OCI-M2 (cell line): ENCODE results near the gene KLF13.

ENCODE experiments used
- DNase-seq: peaks from one replicate; lab custom pipeline; 2025; ENCODE audit not compliant: unreplicated experiment; lab: John Stamatoyannopoulos, UW

KLF13 gene

DNA sequence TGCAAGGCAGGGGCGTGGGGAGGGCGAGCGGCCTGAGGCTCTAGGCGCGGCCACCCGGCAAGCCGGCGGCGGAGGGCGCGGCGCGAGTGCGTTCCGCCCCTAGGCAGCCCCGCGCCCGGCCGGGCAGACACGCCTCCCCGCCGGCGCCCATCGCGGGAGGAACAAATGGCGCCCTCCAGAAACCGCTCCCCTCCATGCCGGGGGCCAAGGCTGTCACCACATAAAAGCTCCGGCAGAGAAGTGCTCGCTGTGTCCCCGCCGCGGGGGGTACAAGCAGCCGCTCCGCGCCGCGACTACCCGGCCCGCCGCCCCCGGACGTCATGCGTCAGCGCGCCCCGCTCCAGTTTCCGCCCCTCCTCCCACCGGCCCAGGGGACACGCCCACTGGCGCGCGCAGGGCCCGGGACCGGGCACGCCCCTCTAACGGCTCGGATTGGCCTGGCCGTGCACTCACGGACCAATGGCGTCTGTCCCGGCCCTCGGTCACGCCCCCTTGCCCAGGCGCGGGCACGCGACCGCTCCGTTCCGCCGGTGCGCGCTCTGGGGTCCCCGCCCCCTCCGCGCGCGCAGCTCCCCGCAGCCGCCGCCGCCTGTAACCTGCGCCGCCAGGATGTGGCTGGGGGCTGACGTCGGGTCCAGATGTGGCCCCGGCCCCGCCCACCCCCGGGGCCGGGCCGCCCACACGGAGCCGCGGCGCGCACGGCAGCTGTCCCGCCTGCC, at the start of gene KLF13:
KLF13 (plus strand) TSS at position 680 of the 719 bp plus-strand sequence. CDS start 378 bp downstream, outside the sequence.
- DNase-seq: no peak

DNA sequence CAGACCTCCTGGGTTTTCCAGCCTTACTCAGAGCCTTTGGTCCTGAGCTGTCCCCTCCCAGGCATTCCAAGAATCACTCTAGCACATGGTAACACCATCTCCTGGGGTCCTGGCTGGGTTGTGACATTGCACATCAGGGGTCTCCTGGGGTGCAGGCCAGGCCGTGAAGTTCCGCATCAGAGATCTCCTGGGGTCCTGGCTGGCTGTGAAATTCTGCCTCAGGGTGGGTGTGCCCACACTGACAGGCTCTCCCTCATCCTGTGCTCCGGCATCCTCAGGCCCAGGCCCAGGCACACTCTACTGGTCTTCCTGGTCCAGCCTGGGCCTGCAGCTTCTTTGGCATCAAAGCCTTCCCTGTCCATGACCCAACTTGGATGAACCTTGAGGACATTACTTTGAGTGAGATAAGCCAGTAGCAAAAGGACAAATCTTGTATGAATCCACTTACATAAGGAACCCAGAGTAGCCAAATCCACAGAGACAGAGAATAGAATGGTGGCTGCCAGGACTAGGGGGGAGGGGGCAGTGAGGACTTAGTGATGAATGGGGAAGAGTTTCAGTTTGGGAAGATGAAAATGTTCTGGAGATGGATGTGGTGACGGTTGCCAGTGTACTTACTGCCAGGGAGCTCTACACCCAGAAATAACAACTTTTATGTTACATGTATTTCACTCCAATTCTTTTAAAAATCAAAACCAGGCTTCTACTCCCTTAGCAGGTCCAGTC, 49.1 kb upstream of the KLF13 start:
- DNase-seq: no peak

DNA sequence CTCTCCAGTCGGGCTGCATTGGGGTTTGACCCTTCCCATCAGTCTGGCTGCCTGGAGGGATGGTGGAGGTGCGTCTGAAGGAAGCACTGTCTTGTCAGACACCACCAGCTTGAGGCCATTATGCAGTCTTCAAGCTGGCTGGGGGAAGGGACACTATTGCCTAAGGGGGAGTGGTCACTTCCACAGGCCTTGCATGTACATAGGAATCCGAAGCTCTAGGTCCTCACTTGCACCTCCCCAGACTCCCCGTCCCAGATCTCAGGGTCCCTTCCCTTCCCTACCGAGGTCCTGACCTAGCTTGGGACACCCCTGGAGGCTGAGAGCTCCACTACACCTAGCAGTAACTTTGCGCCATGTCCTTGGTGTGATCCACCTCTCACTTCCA, 48.6 kb upstream of the KLF13 start:
- DNase-seq: no peak

DNA sequence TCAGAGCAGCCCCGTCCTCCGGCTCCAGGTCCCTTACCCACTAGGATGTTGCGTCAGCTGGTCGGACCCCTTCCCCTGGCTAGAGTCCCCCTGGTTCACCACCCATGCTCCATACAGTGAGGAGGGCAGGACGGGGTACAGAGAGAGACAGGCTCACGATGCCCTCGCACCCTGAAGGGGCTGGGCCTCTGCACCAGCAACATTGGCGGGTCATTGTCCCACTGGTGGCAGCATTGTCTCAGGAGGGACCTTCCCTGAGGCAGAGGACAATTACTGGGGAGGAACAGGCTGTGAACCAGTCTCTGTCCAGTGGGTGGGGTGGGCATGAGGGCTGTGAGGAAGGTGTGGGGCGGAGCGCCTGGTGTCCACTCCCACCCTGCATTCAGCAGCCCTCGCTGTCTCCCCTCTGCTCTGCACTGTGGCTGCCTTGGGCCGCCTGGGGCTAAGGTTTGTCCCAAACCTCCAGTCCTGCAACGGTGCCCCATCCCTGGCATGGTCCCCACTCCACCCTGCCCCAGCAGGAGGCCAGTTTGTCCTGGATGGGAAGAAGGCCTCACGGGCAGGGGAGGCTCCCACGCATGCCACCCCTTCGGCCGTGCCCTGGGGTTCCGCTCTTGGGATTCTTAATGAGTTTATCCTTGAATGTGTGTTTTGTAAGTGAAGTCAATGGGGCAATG, 48.0 kb upstream of the KLF13 start:
- DNase-seq: no peak

DNA sequence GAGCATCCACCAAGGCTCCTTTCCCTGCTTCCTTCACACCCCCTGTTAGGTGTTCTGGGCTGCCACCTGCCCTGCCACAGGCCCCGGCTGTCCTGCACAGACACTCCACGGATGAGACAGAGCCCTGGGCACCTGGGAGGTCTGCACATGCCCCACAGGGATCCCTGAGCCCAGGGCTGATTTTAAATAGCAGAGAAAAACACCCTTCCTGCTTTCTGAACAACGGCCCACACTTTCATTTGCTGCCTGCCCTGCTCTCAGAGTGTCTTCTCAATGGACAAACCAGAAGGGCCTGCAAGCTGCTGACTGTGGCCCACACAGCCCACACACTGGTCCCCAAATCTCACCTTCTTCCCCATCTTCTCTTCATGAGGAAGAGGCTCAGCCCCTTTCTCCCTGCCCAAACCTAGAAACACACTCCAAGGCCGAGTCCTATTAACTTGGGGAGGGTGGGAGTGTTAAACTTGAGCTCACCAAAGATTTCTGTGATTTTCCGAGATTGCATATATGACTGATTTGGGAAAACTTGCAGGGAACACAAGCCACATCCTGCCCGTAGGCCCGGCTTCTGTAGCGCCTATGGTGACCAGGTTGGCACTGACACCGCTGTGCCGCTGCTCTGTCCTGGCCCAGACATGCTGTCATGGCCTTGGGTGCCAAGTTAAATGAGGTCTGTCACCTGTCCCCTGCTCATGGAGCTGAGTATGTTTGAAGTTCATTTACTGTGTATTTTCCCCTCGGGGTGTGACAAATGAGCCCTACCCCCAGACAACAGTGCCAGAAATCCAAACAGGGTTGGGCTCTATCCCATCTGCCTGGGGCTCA, 47.2 kb upstream of the KLF13 start:
- no peak for DNase-seq

DNA sequence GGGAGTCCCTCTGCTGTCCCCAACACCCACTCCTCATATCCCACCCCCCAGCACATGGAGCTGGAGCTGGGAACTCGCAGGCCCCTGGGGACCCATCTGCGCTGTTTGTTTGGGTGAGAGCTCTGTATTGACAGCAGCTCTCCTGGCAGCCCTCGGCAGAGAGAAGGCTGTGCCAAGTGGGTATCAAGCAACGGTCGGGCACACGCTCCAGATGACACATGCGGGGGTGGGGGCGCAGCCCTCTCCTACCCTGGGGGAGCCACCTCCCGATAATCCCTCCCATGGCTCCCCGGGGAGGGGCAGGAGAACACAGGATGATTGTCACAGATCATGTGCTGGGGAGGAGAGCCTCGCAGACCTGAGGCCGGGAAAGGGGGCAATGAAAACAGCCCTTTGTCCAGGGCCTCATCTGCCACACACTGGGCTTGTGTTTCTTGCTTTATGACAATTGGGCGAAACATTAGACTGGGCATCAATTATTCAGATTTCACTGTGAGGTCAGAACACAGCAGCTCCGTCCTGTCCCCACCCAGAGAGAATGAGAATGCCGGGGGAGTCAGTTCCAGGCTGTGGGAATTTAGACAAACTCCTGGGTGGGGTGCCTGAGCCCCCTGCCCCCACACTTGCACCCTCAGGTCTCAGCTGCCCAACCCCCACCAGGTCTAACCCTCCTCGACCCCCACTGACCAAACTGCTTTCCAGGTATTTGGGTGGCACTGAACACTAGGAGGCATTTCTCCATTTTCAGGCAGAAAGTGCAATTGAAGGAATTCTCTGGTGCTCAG, 46.4 kb upstream of the KLF13 start:
- no peak for DNase-seq

DNA sequence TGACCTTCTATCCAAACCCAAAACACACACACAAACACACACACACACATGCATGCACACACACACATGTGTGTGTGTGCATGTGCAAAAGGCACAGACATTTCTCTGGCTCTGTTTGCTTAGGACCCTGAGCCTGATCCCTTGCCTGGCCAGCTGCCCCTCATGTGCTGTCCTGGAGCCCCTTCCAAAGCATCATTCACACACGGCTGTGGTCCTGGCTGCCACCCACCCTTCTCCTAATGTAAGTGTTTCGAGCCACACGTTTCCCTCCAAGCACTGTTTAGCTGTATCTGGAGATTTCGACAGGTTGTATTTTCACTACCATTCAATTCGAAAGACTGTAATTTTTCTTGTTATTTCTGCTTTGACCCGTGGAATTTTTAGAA, 45.8 kb upstream of the KLF13 start:
- DNase-seq: no peak

DNA sequence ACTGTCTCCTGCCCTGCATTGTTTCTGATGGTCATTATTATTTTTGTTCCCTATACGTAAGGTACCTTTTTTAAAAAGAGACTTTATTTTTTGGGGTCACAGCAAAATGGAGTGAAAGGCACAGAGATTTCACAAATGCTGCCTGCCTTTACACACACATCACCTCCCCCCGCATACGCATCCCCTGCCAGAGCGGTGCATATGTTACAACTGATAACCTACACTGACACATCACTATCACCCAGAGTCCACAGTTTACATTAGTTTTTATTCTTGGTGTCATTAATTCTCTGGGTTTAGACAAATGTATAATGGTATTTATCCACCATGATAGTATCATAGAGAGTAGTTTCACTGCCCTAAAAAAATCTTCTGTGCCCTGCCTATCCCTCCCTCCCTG, 43.6 kb upstream of the KLF13 start:
- DNase-seq: no peak

DNA sequence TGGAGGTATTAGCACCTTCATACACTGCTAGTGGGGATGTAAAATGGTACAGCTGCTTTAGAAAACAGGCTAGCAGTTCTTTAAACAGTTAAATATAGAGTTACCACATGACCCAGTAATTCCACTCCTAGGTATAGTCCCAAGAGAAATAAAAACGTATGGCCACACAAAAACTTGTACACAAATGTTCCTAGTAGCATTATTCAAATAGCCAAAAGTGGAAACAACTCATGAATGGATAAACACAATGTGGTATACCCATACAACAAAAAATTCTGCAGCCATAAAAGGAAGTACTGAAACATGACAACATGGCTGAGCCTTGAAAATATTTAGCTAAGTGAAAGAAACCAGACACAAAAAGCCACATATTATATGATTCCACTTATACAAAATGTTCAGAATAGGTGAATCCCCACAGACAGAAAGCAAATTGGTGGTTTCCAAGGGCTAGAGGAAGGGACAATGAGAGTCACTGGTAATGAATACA, 40.8 kb upstream of the KLF13 start:
- no peak for DNase-seq

DNA sequence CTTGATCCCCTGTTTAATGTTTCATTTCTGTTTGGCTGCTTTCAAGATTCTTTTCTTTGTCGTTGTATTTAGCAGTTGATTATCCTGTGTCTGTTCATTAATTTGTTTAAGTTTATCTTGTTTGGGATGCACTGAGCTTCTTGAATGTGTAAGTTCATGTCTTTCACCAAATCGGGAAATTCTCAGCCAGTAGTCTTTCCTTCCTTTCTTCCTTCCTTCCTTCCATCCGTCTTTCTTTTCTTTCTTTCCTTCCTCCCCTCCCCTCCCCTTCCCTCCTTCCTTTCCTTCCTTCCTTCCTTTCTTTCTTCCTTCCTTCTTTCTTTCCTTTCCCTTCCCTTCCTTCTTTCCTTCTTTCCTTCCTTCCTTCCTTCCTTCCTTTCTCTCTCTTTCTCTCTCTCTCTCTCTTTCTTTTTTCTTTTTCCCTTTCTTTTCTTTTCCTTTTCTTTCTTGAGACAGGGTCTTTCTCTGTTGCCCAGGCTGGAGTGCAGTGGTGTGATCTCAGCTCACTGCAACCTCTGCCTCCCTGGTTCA, 35.5 kb upstream of the KLF13 start:
- no peak for DNase-seq

DNA sequence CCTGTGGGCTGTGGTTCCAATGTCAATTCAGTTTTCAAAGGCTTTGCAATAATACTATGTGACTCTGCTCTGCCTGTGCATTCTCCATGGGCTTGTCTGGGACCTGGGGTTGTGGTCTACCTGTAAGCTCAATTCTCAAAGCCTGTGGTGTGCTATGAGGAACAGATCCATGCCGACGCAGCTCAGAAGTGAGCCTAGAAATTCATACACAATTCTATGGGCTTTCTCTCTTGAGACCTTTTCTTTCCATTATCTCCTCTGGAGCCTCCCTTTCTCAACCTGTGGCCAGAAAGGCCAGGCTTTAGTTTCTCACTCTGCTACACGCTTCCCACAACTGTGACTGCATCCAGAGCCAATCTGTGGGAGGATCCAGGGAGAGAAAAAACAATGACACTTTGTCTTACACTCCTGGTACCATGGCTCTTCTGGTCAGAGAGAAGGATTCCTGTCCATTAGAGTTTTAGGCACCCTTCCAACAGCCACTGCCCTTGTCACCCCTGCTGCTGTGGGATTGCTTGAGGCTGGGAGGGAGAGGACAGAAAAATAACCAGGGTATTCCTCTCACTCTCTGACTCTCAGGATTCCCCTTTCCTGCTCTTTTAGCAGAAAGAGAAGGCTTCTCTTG, 34.1 kb upstream of the KLF13 start:
- no peak for DNase-seq

DNA sequence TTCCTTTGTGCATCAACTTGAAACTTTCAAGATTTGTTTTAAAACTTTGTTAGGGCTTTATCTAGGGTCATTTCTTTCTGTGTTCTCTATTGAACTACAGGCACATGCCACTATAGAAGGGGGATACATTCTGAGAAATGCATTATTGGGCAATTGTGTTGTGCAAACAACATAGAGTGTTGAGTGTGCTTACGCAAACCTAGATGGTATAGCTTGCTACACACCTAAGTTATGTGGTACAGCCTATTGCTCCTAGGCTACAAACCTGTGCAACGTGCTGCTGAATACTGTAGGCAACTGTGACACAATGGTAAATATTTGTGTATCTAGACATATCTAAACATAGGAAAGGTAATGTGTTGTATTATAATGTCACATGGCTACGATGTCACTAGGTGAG, 33.0 kb upstream of the KLF13 start:
- DNase-seq: no peak

DNA sequence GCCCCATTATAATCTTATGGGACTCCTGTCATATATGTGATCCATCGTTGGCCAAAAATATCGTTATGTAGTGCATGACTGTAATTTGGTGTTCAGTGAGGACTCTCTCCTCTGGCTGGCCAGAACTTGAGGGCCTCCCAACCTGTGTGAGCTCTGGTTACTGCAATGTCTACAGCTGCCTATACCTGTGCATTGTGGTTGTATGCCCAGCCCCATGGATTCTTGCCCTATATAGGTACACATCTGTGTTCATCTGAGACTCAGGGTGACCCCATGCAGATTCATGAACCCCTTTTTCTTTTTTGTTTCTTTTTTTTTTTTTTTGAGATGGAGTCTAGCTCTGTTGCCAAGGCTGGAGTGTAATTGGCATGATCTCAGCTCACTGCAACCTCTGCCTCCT, 32.6 kb upstream of the KLF13 start:
- DNase-seq: no peak

DNA sequence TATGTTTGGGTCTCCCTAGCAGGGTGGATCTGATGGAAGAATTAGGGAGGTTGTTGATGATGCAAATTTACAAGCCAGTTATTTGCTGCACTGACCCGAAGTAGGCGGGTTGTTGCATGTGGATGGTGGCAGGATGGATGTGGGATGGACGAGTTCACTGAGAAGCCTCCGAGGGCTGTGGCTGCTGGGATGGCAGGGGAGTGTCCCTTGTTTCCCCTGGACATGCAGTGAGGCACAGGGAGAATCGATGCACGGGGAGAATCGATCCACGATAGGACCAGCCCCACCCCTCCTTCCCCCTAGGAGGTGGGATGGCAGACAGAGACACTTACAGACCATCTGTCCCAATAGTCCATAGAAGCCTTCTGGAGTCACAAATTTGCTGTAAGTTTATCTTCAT, 31.0 kb upstream of the KLF13 start:
- no peak for DNase-seq

DNA sequence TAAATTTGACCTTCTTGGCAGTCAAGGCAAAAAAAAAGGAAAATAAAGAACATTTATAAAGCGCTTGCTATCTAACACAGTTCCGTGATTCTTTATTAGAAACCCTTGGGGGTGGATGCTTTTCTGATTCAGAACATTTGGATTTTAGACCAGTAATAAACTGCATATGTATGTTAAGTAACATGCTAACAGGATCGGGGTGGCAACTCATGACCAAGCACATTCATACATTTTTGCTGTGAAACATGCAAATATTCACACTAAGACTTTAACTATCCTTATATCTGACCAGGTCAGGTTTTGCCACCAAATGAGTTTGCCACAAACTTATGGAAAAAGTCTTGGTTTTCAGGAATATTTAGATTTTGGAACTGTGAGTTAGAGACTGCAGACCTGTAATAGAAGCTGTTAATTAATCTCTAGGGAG, 30.4 kb upstream of the KLF13 start:
- no peak for DNase-seq

DNA sequence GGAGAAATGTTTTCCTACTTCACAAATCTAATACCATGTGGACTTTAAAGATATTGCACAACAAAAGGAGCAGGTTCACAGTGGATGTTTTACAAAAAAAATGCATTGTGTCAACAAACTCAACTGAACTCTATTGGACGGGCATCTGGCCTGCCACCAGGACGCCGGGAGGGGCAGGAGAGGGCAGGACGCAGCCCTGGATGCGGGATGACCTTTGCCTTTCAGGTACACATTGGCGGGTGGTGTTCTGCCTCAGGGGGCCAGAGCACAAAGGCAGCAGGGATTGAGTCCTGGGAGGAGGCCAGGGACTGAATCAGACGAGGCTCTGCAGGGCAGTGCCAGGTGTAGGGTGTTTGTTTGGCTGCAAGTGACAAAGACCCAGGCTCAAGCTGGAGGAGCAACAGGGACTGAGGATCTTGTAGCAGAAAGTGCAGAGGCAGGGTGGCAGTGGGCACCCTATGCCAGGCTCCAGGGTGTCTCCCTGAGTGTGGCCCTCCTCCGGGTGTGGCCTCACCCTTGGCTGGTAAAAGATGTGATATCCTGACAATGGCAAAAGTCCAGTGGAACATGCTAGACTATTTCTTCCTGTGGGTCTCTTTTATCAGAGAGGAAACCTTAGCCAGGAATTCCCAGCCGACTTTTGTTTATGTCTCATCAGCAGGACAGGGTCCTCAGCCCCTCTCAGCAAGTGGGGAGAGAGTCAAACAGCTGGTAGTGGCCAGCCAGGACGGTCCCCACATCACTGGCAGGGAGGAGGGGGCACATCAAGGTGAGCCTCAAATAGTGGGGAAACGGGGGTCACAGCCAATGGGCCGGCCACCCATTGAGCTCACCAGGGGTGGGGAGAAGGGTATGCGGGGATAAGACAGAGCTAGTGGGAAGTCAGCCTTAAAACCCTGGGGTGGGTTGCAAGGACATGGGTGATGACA, 29.7 kb upstream of the KLF13 start:
- no peak for DNase-seq

DNA sequence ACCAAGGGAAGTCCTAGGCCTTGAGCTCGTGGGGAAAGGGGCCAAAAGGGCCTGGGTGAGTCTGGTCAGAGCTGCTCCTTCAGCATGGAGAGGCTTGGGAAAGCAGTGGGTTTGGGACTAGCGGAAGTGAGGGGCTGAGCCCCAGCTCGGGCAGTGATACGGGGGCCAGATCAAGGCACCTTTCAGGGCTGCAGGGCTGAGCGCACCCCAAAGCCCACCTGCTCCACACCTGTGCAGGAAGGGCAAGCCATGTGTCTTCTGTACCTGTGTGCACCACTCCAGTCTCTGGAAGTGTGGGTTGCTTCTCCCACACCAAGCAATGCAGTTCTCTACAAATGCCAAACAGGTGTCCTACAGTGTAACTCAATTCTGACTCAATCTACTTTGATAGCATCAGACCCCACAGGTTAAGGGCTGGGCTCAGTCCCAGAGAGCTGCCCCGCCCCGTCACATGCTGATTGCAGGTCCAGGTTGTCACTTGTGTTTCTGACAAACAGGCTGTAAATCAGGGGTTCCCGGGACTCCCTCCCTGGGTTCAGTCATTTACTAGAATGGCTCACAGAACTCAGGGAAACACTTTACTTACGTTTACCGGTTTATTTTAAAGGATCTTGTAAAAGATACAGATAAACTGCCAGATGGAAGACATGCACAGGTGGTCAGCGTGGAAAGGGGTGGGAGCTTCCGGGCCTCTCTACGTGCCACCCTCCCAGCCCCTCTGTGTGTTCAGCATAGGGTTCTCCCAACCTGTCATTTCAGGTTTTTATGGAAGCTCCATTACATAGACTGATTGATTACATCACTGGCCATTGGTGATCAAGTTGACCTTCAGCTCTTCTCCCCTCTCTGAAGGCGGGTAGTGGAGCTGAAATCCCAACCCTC, 28.8 kb upstream of the KLF13 start:
- DNase-seq: no peak
